Cardiac ventricle fibroblast (primary cell): Measurements from ENCODE around the gene TM4SF18. TPM values are rescaled to one million over a fixed set of nuclear protein-coding genes. Genes with fewer than 3 reads are reported as not detected.

Source experiments
- total RNA-seq: library from RNA; depleted of rRNA; stranded (reverse); fragments of >200 nt; gene quantifications from 2 replicates; pipeline ENCODE4 v1.2.3, GENCODE V29; 2015

The TM4SF18 gene
- 1.1 and 1.2 TPM in 2 replicates for total RNA-seq

GRCh38 chr3:149333176-149333859 is at the start of gene TM4SF18:
TM4SF18 (minus strand) TSS chr3:149333636; CDS start chr3:149333382, 254 bp downstream.

DNA sequence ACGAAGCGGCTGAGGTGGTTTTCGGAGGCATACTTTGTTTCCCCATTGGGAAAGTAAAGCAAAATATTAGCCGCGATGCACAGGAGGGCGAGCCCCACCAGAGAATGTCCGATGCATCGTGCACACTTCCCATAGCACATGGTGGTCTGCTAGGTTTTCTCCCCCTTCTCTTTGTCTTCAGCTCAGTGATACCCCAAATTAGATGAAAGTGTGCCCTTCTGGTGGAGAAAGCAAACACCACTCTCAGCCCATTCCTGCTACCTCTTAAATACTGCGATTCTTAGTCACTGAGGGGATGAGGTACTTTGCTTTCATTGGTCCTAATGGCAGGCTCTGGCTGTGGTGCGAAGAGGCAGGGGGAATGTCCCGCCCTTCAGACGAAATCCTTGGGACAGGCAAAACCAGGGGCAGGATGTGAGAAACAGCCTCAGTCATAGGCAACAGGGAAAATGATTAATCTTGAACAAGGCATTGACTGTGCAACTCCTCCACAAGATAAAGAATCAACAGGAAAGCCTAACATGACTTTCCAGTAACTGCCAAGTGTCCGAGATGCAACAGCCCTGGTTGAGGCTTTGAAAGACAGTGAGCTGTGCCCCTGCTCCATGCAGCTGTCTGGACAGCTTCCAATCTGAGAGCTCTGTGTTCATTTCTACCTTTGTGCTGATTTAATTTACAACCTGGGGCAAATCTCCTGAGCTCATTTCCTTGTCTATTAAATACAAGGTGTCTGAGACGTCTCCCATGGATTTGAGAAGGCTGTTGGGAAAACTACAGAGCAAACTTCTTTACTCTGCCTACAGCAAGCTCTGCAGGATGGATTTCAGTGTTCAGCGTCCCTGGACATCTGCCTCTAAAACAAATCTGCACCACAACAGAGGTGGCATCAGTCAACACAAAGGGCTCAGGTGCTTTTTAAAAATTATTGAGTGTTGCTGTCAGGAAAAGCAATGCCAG is 44.2 kb upstream of the TM4SF18 start, which contains the start of gene TM4SF1:
Gene TM4SF1, minus strand, starts transcription at position 242 of the 957 bp plus-strand sequence. Its CDS starts 102 bp downstream, at position 140.

Other genes with a start within 250 kb of the TM4SF18 start
- 29.4 and 31.4 TPM in 2 replicates for gene HLTF, start 247.1 kb downstream of the TM4SF18 start, total RNA-seq
- gene HPS3, start 204.0 kb downstream of the TM4SF18 start, total RNA-seq, result 10.7 and 11.9 TPM in 2 replicates
- 2.4 and 4.2 TPM in 2 replicates for gene CP, start 111.8 kb downstream of the TM4SF18 start, total RNA-seq
- gene TM4SF1, start 44.0 kb upstream of the TM4SF18 start, total RNA-seq, result 277 and 295 TPM in 2 replicates
- not detected in 2 replicates for gene TM4SF4, start 141.1 kb upstream of the TM4SF18 start, total RNA-seq